HG02981 (cell line): Measurements from ENCODE around the gene TECR.

ENCODE experiments used
- ATAC-seq: cut with Tn5 transposase; IDR thresholded peaks from one replicate; pipeline ENCODE4 v1.9.1; 2021; ENCODE audit warnings: mild to moderate bottlenecking, moderate library complexity; ENCODE audit not compliant: unreplicated experiment

Gene TECR

GRCh38 chr19:14507704-14508542, 21.5 kb upstream of the TECR start:
- no peak for ATAC-seq

GRCh38 chr19:14510311-14511228, 18.8 kb upstream of the TECR start:
- no peak for ATAC-seq

GRCh38 chr19:14511229-14511593, 18.2 kb upstream of the TECR start:
- ATAC-seq: no peak

GRCh38 chr19:14512406-14512961, 16.9 kb upstream of the TECR start:
- no peak for ATAC-seq

- ATAC-seq: no peak
These were observed 15.1 kb upstream of the TECR start for GRCh38 chr19:14514215-14514863.

- no peak for ATAC-seq
These were observed 13.8 kb upstream of the TECR start for GRCh38 chr19:14515501-14516047.

GRCh38 chr19:14516048-14516534, 13.3 kb upstream of the TECR start:
- ATAC-seq: no peak

GRCh38 chr19:14516746-14517438, 12.5 kb upstream of the TECR start:
- no peak for ATAC-seq

GRCh38 chr19:14517446-14517839, 12.0 kb upstream of the TECR start:
- no peak for ATAC-seq

GRCh38 chr19:14517840-14518505, 11.4 kb upstream of the TECR start, which contains the start of gene DNAJB1:
Gene DNAJB1, minus strand, starts transcription at chr19:14518397. Its CDS starts 48 bp downstream, at chr19:14518349.
- peak; percentile 50 for ATAC-seq

GRCh38 chr19:14519245-14519859, 10.0 kb upstream of the TECR start:
- ATAC-seq: no peak

- no peak for ATAC-seq
These were observed 9.5 kb upstream of the TECR start for GRCh38 chr19:14519860-14520407.

- no peak for ATAC-seq
These were observed 8.9 kb upstream of the TECR start for GRCh38 chr19:14520543-14520942.

GRCh38 chr19:14525729-14526128, 3.7 kb upstream of the TECR start:
- no peak for ATAC-seq

- ATAC-seq: no peak
These were observed 3.0 kb upstream of the TECR start for GRCh38 chr19:14526423-14526822.

GRCh38 chr19:14528419-14529253, 758 bp upstream of the TECR start:
- no peak for ATAC-seq

GRCh38 chr19:14530005-14530348, 583 bp downstream of the TECR start:
- no peak for ATAC-seq

- no peak for ATAC-seq
These were observed 1.1 kb downstream of the TECR start for GRCh38 chr19:14530506-14530905.
